ENCODE measurements around the gene C1QL1.

The C1QL1 gene

DNA sequence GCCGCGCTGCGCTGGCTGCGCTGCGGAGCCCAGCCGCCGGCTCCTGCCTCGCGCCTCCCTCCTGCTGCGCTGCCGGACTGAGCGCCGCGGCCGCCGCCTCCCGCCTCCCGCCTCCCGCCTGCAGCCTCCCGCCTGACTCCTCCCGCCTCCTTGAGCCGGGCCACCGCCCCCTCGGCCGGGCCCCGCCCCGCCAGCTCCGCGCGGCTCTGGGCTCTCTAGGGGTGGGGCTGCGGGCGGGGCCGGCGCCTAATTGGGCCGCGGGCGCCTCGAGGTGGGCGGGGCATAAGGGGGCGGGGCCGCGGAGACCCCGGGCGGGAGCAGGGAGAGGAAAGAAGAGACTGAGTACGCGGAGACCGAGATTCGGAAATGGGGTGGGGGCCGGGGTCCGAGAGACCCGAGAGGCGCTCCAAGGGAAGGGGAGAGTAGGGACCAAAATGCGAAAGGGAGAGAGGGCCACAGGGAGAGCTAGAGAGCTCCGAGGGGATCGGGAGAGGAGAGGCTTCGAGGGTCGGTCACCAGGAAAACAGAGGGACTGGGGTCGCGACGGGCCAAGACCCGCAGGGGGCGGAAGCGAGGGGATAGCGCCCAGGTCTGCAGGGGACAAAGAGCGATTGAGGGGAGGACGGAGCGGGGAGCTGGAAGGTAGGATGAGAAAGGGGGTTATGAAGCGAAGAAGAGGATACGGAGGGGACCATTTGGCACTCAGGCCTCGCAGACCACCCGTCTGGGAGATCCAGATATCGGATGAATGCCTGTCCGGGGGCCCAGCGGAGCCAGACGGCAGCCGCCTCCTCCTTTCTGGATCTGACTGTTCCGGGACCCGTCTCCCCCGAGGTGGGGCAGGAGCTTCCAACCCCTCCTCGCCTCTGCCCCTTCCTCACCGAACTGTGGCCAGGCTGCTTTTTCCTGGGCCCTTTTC, at the start of gene C1QL1:
C1QL1 (minus strand) TSS at position 79 of the 919 bp plus-strand sequence. CDS start 255 bp downstream, outside the sequence.
- TF ChIP-seq, protein P1, sequence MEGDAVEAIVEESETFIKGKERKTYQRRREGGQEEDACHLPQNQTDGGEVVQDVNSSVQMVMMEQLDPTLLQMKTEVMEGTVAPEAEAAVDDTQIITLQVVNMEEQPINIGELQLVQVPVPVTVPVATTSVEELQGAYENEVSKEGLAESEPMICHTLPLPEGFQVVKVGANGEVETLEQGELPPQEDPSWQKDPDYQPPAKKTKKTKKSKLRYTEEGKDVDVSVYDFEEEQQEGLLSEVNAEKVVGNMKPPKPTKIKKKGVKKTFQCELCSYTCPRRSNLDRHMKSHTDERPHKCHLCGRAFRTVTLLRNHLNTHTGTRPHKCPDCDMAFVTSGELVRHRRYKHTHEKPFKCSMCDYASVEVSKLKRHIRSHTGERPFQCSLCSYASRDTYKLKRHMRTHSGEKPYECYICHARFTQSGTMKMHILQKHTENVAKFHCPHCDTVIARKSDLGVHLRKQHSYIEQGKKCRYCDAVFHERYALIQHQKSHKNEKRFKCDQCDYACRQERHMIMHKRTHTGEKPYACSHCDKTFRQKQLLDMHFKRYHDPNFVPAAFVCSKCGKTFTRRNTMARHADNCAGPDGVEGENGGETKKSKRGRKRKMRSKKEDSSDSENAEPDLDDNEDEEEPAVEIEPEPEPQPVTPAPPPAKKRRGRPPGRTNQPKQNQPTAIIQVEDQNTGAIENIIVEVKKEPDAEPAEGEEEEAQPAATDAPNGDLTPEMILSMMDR (IDR thresholded peaks at IDR 0.05) = no peak
- H3K4me3 ChIP-seq (ENCODE audit: low read depth in 1 of 2, low read length in 1 of 2) = peak within 1 kb of the TSS; percentile 40 to 48
- no peaks in the 10 kb centered on the region for H3K36me3 ChIP-seq
- peaks cover 94% of the 10 kb centered on the region for H3K27me3 ChIP-seq
- no peaks in the 10 kb centered on the region for H3K9me3 ChIP-seq
- H3K4me1 ChIP-seq (ENCODE audit: control insufficient read depth in 1 of 2, insufficient read depth in 1 of 2, low read depth in 1 of 2, low read length in 1 of 2) = peaks cover 31 to 43% of the 10 kb centered on the region in 2 experiments
- H3K27ac ChIP-seq = no peak within 1 kb of the TSS

DNA sequence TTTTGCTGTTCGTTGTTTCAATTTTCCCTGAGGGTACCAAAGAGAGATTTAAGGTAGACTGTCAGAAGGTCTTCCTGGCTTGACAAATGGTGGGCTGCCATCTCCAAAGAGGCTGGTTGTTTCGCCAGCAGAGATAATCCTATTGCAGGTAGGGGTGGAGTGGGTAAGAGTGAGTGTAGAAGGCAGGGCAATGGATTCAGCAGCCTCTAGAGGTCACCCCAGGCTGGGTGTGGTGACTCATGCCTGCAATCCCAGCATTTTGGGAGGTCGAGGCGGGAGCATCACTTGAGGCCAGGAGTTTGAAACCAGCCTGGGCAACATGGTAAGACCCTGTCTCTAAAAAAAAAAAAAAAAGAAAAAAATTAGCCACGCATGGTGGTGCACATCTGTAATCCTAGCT, 48.7 kb upstream of the C1QL1 start:
- no peaks in the 10 kb centered on the region for H3K9me3 ChIP-seq

DNA sequence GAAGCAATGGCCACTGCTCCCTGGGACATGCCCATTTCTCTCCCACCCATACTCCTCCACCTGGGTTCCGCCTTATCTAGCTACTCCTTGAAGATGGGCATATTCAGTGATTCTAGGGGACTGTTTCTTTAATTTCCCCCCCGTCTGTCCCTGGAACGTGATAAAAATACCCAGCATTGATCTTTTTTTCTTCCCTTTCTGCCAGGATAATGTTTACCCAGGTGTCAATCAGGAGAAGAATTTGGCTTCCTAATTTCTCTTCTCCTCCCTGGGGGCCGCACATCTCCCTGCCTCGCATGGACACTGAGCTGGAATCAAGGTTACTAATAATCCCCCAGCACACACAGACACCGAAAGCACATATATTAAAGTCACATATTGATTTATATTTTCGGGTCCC, 48.1 kb upstream of the C1QL1 start:
- Histone ChIP-seq H3K9me3 (no peaks in the 10 kb centered on the region), H3K27ac (no peak overlapping the region), H3K4me1 (ENCODE audit: control insufficient read depth in 1 of 2, insufficient read depth in 1 of 2, low read depth in 1 of 2, low read length in 1 of 2) (peaks cover 7 to 13% of the 10 kb centered on the region in 2 experiments), H3K36me3 (no peaks in the 10 kb centered on the region), H3K27me3 (peaks cover 67% of the 10 kb centered on the region), H3K4me3 (ENCODE audit: low read depth in 1 of 2, low read length in 1 of 2) (no peak overlapping the region)
- TF ChIP-seq, protein P1 (IDR thresholded peaks at IDR 0.05) = no peak

More for the DNA sequence above, 48.7 kb upstream of the C1QL1 start:
- TF ChIP-seq, protein P1 (IDR thresholded peaks at IDR 0.05) = no peak
- Histone ChIP-seq H3K27me3 (peaks cover 73% of the 10 kb centered on the region), H3K36me3 (no peaks in the 10 kb centered on the region), H3K4me1 (ENCODE audit: control insufficient read depth in 1 of 2, insufficient read depth in 1 of 2, low read depth in 1 of 2, low read length in 1 of 2) (peaks cover 13 to 18% of the 10 kb centered on the region in 2 experiments), H3K4me3 (ENCODE audit: low read depth in 1 of 2, low read length in 1 of 2) (no peak overlapping the region), H3K27ac (no peak overlapping the region)

DNA sequence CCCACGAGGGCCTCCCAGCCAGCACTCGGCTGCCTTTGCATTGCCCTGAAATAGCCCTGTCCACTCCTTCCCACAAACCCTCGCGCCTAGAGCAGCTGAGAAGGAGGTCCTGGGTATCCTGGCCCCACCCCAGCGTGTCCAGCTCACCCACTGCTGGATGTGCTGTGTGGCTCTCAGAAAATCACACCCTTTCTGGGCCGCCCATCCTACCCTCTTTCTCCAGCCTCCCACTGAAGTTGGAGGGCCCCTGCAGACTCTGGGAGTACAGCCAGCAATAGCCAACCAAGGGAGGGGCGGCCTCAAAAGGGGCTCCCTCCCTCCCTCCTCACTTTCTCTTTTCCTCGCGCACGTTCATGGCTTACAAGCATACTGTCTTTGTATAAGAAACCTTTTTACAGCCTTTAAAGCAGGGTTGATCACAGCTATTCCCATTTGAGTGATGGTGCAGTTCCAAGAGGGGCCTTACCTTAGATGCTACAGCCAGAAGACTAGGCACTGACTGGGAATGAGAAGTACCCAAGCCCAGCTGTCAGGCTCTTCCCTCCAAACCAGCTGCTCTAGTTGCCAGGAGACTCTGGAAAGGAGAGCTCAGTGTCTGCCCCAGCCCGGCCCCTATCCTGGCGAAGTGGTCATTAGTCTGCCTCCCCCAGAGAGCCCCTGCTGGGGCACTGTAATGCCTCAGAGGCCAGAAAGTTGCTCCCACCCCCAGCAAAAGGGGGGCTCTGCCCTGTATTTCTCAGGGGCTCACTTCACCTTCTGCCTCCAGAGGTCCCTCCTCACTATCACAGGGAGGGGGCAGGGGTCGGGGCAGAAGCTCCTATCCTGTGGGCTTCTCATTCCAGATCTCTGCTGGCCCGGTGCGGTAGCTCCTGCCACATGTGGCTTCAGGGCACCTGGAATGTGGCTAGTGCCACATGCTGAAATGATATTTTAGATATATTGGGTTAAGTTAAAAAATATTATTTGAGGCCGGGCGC, 45.2 kb upstream of the C1QL1 start:
- no peaks in the 10 kb centered on the region for H3K36me3 ChIP-seq
- H3K27ac ChIP-seq = no peak overlapping the region
- no peak overlapping the region for H3K4me3 ChIP-seq (ENCODE audit: low read depth in 1 of 2, low read length in 1 of 2)

DNA sequence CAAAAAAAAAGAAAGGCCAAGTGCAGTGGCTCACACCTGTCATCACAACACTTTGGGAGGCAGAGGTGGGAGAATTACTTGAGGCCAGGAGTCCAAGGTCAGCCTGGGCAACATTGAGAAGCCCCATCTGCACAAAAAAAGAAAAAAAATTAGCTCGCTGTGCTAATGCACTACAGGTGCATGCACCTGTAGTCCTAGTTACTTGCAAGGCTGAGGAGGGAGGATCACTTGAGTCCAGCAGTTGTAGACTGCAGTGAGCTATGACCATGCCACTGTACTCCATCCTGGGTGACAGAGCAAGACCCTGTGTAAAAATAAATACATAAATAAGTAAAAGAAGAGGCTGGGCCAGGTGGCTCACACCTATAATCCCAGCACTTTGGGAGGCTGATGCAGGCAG, 43.7 kb upstream of the C1QL1 start:
- H3K4me3 ChIP-seq (ENCODE audit: low read depth in 1 of 2, low read length in 1 of 2) = no peak overlapping the region
- peaks cover 37% of the 10 kb centered on the region for H3K27me3 ChIP-seq
- H3K27ac ChIP-seq = no peak overlapping the region
- peaks cover 4 to 8% of the 10 kb centered on the region in 2 experiments for H3K4me1 ChIP-seq (ENCODE audit: control insufficient read depth in 1 of 2, insufficient read depth in 1 of 2, low read depth in 1 of 2, low read length in 1 of 2)
- H3K36me3 ChIP-seq = no peaks in the 10 kb centered on the region
- H3K9me3 ChIP-seq = no peaks in the 10 kb centered on the region
- TF ChIP-seq, protein P1 (IDR thresholded peaks at IDR 0.05) = no peak

More for the DNA sequence above, 45.2 kb upstream of the C1QL1 start:
- Histone ChIP-seq H3K27me3 (peaks cover 47% of the 10 kb centered on the region), H3K4me1 (ENCODE audit: control insufficient read depth in 1 of 2, insufficient read depth in 1 of 2, low read depth in 1 of 2, low read length in 1 of 2) (peaks cover 0 to 2% of the 10 kb centered on the region in 2 experiments), H3K9me3 (no peaks in the 10 kb centered on the region)
- TF ChIP-seq, protein P1 (IDR thresholded peaks at IDR 0.05) = no peak
